ENCODE results near the gene TAS1R2.
A peak's percentile ranks its signal among the peaks of the same experiment; 100 is the strongest.
"Not testable (repeated sequence)": the region's sequence is repeated elsewhere in the genome, so short reads cannot be mapped to it uniquely, and the experiment has no call there.

Gene TAS1R2

DNA sequence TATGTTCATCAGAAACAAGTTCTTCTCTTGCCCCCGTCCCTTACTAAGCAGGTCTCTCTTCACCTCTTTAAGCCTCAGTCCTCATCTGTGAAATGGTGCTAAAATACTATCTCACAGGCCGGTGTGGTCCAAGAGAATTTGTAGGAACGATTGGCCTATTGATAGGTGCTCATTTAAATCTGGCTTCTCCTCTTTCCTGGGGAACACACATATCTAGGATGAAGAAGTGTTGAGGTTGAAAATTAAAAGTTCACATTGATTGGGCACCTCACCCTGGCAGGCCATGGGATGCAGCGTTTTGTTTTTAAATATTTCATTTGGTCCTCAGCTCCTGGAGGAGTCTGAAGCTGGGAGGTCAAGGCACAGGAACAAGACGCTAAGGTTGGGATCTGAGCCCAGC lies 8.9 kb upstream of the TAS1R2 start:
- DNase-seq = no peak

DNA sequence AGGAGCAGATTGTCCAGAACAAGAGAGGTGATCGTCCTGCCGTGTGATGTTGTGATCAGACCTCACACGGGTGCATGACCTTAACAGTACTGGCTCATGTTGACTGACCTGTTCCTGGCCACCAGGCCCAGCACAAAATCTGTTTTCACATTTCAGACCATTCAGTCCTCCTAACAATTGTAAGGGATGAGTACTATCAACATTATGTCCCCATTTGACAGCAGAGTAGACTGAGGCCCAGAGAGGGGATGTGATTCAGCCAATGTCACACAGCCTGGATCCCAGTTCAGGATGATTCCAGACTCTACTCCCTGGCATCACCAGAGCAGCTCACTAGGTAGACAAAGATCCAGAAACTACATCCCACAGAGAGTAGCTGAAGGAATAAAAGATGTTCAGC lies 7.4 kb upstream of the TAS1R2 start:
- no peak for DNase-seq

DNA sequence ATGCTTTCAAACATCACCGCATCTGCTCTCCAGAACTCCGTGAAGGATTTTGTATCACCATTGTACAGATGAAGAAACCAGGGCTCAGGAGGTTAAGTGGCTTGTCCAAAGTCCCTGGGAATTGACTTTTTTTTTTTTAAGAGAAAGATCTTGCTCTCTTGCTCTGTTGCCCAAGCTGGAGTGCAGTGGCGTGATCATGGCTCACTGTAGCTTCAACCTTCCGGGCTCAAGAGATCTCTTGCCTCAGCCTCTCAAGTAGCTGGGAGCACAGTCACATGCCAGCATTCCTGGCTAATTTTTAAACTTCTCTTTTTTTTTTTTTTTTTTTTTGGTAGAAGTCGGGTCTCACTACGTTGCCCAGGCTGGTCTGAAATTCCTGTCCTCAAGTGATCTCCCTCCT lies 6.9 kb upstream of the TAS1R2 start:
- DNase-seq = no peak

DNA sequence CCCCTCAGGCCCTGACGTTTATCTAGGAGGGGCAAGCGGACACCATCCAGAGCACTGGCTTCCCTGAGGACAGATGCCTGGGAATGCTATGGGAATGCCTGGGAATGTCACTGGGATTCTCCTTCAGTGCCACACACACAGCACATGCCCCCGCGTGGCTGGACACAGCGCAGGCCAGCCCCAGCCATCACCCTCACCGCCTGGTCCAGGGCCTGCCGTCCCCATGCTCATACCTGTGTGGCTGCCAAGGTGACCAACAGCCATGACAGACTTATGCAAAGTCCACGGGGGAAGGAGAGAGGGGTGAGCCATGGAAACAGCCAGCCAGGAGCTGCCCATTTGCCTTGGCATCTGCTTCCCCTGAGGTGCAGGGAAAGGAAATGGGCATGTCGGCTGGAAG lies 5.7 kb upstream of the TAS1R2 start:
- no peak for DNase-seq

DNA sequence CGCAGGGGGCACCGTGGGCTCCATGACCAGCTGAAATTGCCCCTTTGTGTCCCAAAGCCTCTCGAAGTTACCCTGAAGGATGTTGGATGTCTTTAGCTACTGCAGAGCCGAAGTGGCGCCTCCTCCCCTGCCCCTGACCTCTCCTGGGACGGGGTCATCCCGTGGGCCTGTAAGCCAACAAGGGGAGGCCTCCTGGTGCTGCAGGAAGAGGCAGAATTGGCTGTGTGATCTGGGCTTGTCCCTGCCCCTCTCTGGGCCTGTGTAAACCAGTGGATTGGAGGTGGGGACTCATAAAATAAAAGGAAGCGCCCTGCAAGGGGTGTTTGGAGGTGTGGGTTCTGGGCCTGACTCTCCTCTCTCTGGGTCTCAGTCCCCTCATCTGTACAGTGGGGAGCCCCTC lies 2.1 kb upstream of the TAS1R2 start:
- no peak for DNase-seq

DNA sequence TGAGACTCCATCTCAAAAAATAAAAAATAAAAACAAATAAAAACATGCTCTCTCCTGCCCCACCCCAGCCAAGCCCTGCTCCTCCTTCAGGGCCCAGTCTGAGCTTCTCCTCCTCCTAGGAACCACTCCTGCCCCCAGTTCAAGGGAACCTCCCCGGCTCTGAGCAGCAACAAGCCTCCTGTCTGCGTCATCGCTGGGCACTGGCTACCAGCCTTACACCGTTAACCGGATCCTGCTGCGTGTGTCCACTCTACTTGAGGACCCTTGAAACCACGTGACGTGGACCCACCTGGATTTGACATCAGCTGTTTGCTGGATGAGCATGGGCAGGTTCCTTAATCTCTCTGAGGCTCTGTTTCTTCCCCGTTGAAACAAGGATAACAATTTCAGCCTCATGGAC lies 1.6 kb upstream of the TAS1R2 start:
- DNase-seq = no peak

DNA sequence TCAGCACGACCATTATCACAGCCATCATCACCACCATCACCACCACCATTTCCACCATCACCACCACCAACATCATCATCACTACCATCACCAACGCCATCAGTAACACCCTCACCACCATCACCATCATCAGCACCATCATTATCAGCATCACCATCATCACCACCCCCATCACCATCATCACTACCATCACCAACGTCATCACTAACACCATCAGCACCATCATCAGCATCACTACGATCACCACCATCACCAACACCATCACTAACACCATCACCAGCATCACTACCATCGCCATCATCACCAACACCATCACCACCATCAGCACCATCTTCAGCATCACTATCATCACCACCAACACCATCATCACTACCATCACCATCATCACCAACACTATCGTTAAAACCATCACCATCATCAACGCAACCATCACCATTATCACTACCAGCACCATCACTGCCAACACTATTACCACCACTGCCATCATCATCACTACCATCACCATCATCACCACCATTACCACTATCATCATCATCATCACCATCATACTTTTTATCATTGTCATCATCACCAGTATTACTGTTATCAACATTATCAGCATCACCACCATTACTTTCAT lies 1.3 kb downstream of the TAS1R2 start:
- DNase-seq = no peak

DNA sequence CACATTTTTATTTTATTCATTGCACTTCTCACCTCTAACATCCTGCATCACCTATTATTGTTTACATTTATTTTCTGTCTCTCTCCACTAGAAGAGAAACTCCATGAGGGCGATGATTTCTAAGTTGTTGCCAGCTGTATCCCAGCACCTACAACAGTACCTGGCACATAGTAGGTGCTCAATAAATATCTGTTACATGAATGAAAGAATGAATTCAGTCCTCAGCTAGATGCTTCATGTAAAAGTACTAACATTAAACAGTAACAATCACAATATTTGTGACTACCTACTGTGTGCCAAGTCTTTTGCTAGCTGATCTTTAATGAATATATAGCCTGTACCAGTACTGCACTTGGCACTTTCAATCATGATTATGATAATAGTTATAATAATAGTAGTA lies 3.0 kb downstream of the TAS1R2 start:
- DNase-seq = no peak

DNA sequence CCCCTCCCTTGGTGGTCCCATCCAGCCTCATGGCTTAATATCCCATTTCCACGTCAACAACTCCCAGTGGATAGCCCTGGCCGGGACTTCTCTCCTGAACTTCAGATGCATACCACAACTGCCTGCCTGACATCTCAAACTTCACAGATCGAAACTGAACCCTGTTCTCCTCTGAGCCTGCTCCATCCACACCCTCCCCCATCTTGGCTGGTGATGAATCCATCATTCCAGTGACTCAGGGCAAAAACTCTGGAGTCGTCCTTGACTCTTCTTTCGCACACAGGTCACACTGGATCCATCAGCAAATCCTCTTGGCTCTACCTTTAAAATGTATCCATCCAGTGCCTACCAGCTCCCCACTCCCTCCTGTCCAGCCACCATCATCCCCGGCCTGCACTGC lies 3.9 kb downstream of the TAS1R2 start:
- no peak for DNase-seq

DNA sequence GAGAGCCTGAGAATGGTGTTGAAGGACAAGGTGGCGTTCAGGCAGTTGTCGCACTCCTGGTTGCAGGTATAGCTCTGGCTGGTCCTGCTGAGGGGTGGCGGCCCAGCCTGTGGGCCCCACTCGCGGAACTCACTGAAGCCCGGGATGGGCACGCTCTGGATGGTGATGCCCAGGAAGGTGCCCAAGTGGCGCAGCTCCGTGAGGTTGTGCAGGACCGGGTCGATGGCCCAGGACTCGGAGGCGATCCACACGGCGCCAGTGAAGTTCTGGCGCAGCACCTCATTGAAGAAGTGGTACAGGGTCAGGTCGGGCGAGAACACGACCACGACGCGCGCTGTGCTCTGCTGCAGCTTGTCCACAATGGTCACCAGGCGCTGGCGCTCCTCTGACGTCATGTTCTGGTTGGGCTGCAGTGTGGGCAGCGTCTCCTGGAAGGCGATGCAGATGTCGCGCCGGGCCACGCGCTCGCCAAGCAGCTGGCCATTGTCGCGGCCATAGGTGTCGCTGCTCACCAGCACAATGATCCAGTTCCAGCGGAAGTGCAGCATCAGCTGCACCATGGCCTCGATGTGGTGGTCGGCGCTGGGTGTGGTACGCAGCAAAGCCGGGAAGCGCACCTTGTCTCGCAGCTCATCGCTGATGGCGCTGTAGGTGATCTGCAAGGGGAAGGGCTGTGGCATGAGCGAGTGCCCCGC lies 5.0 kb downstream of the TAS1R2 start:
- DNase-seq = no peak

DNA sequence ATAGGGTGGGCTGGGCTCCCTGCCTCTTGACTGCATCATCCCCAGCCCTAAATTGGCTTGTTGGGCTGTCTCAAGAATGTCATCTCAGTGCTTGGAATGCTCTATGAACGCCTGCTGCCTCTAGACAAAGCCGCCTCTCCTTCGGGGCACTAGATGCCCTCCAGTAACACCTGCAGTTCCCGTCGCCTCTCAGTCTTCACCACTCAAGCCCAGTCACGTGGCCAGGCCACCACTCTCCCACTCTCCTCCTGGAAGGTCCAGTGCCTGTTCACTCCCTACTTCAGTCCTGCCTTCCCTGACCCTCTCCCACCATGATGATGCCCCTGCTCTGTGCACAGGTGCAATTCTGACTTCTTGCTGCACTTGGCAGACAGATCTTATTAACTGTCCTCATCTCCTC lies 7.0 kb downstream of the TAS1R2 start:
- DNase-seq = no peak

DNA sequence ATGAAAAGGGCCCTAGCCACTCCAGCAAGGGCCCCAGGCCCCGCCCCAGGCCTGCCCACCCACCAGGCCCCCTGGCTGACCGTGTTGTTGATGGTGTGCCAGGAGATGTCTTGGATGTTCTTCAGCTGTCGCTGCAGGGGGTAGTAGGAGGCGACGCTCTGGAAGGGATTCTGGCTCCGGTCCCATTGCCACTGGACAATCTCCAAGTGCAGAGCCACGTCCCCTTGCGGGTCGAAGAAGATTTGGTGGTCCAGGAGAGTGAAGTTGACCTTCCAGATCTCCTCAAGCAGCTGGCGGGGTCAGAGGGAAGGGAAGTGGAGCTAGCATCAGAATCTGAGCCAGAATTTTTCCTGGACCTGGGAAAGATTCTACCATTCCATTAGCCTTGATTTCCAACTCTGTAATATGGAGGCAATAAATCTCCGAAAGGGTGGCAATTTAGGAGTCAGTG lies 10.2 kb downstream of the TAS1R2 start:
- no peak for DNase-seq

DNA sequence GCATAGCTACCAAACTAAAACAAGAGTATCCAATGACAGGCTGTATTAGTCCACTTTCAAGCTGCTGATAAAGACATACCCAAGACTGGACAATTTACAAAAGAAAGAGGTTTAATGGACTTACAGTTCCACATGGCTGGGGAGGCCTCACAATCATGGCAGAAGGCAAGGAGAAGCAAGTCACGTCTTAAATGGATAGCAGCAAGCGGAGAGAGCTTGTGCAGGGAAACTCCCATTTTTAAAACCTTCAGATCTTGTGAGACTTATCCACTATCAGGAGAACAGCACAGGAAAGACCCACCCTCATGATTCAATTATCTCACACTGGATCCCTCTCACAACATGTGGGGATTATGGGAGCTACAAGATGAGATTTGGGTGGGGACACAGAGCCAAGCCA lies 11.7 kb downstream of the TAS1R2 start:
- not testable (repeated sequence) for DNase-seq

DNA sequence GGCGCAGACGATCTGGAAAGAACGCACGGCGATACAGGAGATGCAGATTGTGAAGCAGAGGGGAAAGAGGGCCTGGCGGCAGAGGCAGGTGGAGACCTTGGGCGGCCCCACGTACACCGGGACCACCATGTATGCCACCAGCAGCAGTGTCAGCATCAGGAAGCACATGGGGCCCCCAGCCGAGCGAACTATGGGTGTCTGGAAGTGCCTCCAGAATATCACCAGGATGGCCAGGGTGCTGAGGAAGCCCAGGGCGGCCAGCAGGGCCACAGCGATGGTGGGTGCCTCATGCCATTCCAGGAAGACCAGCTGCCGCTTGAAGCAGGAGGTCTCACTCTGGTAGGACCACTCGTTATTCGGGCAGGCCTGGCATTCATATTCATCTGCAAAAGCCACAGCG lies 19.3 kb downstream of the TAS1R2 start:
- no peak for DNase-seq

DNA sequence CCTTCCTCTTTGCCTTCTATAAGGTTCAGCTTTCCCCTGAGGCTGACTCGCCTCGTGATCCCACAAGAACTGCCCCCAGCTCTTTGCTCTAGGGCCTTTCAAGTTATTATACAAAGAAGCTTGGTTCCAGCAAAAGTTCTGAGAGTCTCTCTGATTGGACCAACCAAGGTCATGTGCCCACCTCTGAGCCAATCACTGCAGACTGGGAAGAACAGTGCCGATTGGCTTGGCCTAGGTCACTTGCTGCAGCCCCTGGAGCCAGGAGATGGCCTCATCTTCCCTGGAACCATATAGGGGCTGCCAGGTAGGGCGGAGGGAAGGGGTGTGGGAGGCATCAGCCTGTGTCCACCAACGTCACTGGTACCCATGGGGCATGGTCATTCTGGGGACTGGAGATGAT lies 22.8 kb downstream of the TAS1R2 start:
- DNase-seq = no peak

DNA sequence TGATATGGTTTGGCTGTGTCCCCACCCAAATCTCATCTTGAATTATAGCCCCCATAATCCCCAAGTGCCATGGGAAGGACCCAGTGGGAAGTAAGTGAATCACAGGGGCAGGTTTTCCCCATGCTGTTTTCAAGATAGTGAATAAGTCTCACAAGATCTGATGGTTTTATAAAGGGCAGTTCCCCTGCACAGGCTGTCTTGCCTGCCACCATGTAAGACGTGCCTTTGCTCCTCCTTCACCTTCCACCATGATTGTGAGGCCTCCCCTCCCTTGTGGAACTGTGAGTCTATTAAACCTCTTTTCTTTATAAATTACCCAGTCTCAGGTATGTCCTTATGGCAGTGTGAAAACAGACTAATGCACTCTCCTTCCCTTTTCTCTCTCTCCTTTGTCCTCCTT lies 27.1 kb downstream of the TAS1R2 start:
- not testable (repeated sequence) for DNase-seq

DNA sequence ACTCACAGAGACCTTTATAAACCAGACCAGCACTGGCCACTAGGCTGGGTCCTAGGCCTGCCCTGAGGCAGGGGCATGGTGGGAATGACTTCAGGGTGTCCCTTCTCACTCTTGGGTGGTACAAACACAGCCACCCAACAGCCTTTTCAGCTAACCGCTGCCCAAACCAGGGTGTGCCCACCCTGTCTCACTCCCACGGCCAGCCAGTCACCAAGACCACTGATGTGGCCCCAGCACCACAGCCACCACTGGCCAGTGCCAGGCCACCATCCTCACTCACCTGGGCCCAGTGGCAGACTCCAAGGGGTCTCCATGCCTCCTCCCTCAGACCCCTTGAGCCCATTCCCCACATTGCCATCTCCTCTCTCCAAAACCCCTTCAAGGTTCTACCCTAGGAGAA lies 27.8 kb downstream of the TAS1R2 start:
- no peak for DNase-seq

DNA sequence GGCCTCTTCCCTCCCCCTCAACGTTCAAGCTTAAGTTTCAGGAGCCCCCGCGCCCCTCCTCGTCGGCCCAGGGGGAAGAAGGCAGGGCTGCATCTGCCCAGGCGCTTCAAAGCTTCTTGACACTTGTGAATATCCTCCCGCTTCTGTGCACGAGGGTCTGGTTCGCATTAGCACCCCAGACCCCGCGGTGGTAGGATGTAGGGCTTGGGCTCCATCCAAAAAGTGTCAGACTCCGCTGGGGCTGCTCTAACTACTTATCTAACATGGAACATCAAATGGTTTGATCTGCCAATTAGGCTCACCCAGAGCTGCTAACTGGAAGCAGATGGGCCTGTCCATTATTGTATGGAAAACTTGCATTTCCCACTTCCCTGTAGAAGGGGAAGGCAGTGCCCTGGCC lies 28.9 kb downstream of the TAS1R2 start:
- no peak for DNase-seq

DNA sequence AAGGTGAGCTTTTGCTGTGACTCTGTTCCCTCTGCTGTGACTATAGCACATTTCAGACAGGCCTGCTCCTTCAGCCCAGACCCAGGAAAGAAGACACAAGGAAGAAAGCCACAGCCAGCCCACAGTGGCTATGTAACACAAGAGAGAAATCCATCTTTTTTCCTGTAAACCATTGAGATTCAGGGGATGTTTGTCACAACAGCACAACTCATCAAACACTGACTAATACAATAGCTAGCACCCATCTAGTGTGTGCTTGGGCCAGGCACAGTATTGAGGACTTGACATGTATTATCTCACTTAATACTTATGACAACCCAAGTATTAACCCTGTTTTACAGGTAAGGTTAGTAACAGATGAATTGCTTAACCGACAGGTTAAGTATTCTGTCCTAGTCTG lies 29.8 kb downstream of the TAS1R2 start:
- DNase-seq = no peak

DNA sequence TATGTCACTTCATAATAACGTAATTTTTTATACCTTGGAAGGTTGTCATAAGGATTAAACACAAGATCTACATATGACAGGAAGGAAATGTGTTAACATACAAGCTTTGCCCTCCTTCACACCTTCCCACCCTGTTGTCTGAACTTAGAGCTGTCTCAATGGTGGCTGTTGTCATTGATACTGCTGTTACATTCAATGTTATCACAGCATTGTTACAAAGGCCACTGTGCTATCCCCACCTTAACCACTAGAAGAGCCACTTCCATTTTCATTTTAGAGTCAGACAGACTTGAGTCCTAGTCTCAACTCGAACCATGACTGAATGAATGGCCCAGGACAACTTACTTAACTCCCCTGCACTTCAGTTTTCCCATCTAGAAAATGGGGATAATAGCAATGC lies 31.2 kb downstream of the TAS1R2 start:
- DNase-seq = no peak

DNA sequence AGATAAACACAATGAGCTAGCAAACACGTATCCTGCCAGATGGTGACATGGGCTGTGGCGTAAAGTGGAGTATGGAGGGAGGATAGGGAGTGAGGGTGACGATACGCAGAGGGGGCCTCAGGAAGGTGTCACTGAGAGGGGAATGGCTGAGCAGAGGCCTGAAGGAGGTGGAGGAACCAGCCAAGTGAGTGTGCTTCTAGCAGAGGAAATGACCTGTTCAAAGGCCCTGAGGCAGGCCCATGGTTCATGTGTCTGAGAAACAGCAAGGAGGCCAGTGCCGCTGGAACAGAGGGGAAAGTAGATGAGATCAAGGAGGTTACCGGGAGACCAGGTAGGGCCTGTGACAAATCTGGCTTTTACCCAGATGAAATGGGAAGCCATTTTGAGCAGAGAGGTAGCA lies 36.0 kb downstream of the TAS1R2 start:
- DNase-seq = no peak

DNA sequence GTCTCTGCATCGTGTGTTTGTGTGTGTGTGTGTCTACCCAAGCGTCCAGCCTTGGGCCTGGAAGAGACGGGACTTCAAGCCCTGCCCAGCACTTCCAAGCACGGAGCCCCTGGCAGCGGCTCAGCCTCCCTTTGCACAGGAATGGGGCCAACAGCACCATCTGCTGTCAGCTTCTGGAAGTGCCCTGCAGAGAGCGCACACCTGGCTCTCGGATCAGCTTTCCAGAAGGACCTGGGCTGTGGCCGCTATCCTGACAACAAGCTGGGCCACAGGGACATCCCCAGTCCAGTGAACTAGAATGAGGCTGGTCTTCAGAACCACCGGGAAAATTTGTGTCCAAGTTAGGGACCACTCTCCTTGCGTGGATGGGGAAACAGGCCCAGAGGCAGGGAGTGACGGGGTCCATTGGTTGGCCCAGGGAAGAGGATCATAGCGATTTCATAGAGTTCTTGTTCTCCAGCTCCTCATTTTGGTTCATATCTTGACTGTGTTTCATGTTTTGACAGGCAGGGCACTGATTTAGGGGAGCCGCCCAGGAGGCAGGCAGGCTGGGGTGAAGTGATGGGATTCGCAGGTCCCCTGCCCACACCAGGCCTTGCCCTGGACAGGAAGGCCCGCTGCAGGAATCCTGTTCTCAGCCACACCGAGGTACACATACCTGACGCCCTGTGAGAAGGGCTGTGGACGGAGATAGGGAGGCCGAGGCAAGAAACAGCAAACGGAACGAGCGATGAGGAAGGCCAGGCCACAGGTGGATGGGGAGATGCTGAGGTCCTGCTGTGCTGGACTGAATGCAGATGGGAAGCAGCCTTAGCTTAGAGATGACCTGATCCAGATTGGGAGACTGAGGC lies 38.4 kb downstream of the TAS1R2 start:
- peak; percentile 21 for DNase-seq

DNA sequence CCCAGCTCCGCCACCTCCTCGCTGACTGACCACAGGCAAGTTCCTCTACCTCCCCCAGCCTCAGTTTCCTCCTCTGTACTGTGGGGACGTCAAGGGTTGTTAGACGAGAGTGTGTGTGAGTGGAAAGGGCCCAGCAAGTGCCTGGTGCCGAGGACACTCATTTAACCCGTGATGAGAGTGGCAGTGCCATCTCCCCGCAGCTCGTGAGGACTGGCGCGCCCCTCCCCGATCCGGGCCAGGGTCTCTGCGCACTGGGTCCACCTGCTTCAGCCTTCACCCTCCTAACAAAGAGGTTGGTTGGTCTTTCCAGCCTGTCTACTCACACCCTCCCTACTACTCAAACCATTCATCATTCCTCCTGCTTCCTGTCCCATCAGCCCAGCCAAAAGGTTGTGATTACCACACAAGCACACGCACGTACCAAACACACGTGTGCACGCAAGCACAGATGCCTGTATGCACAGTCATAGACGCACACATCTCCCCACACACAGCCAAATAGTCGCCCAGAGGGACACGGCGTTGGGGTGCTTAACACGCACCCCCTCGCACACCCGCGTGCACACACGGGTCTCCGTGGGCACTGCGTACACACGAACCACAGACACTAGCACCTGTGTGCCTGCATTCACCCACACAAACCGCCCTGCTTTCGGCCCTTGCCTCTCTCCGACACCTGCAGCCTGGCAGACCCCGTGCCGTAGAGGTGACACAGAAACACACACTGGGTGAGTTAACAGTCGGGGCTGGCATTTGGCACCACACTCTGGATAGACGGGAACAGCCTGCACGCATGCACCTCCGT lies 39.3 kb downstream of the TAS1R2 start:
- DNase-seq = no peak

All from kidney glomerular epithelial cell (primary cell).